SJSA1 (cell line): ENCODE data around the gene RETREG1. TPM values are rescaled to one million over a fixed set of nuclear protein-coding genes. Genes with fewer than 3 reads are reported as not detected.

Source experiments
- DNase-seq, 2 experiments: peaks; one replicate each; pipeline ENCODE4 v3.0.0-alpha.2; 2015 to 2020; ENCODE audit warnings: low spot score in 2 of 2, low read depth in 1 of 2
- H3K27ac ChIP-seq: fragments of 250-450 bp; sonication (Bioruptor Pico); 2 replicates; pipeline ENCODE4 v1.5.1; 2020; ENCODE audit warnings: mild to moderate bottlenecking, moderate library complexity
- H3K27me3 ChIP-seq: fragments of 250-450 bp; sonication (Bioruptor Pico); replicated peaks from 2 replicates; pipeline ENCODE4 v1.5.1; 2020; ENCODE audit warnings: mild to moderate bottlenecking, moderate library complexity
- H3K36me3 ChIP-seq: fragments of 250-450 bp; sonication (Bioruptor Pico); 2 replicates; pipeline ENCODE4 v1.5.1; 2020; ENCODE audit warnings: mild to moderate bottlenecking
- H3K4me1 ChIP-seq: fragments of 250-450 bp; sonication (Bioruptor Pico); replicated peaks from 2 replicates; pipeline ENCODE4 v1.6.1; 2021; ENCODE audit warnings: mild to moderate bottlenecking
- H3K4me3 ChIP-seq: fragments of 250-450 bp; sonication (Bioruptor Pico); 2 replicates; pipeline ENCODE4 v1.5.1; 2020; ENCODE audit warnings: mild to moderate bottlenecking
- H3K9me3 ChIP-seq: fragments of 250-450 bp; sonication (Bioruptor Pico); replicated peaks from 2 replicates; pipeline ENCODE4 v1.5.1; 2020; ENCODE audit warnings: mild to moderate bottlenecking
- total RNA-seq: library from RNA; depleted of rRNA; stranded (reverse); fragments of >200 nt; shearing (Covaris generic); gene quantifications from 2 replicates; pipeline ENCODE4 v1.2.3, GENCODE V29; 2014

The RETREG1 gene
- total RNA-seq, 1 experiment from 2014 or later: 0.26 TPM

GRCh38 chr5:16603701-16604100 is 13.1 kb downstream of the RETREG1 start:
- Histone ChIP-seq H3K4me1 (no peaks in the 10 kb centered on the region), H3K4me3 (no peak overlapping the region), H3K9me3 (no peaks in the 10 kb centered on the region), H3K27ac (no peak overlapping the region), H3K36me3 (no peaks in the 10 kb centered on the region), H3K27me3 (peaks cover 23% of the 10 kb centered on the region; the same call in 1 of the 2 replicates)
- no peak for DNase-seq

GRCh38 chr5:16603295-16603694 is 13.5 kb downstream of the RETREG1 start:
- Histone ChIP-seq H3K4me3 (no peak overlapping the region), H3K9me3 (no peaks in the 10 kb centered on the region), H3K4me1 (no peaks in the 10 kb centered on the region), H3K27ac (no peak overlapping the region), H3K27me3 (peaks cover 26% of the 10 kb centered on the region; the same call in 1 of the 2 replicates), H3K36me3 (no peaks in the 10 kb centered on the region)
- no peak for DNase-seq

GRCh38 chr5:16602182-16602581 is 14.6 kb downstream of the RETREG1 start:
- Histone ChIP-seq H3K36me3 (no peaks in the 10 kb centered on the region), H3K9me3 (no peaks in the 10 kb centered on the region), H3K27me3 (peaks cover 26% of the 10 kb centered on the region; the same call in 1 of the 2 replicates), H3K4me3 (no peak overlapping the region), H3K4me1 (no peaks in the 10 kb centered on the region), H3K27ac (no peak overlapping the region)
- no peak for DNase-seq

GRCh38 chr5:16600946-16601345 is 15.9 kb downstream of the RETREG1 start:
- no peaks in the 10 kb centered on the region for H3K36me3 ChIP-seq
- H3K9me3 ChIP-seq: no peaks in the 10 kb centered on the region
- peaks cover 26% of the 10 kb centered on the region; the same call in 1 of the 2 replicates for H3K27me3 ChIP-seq
- no peak overlapping the region for H3K27ac ChIP-seq
- no peaks in the 10 kb centered on the region for H3K4me1 ChIP-seq
- no peak for DNase-seq
- no peak overlapping the region for H3K4me3 ChIP-seq

- H3K27me3 ChIP-seq: peaks cover 29% of the 10 kb centered on the region; the same call in 1 of the 2 replicates
- H3K4me3 ChIP-seq: no peak overlapping the region
- no peaks in the 10 kb centered on the region for H3K4me1 ChIP-seq
- H3K9me3 ChIP-seq: no peaks in the 10 kb centered on the region
- DNase-seq: no peak
- H3K27ac ChIP-seq: no peak overlapping the region
- H3K36me3 ChIP-seq: no peaks in the 10 kb centered on the region
These were observed 16.4 kb downstream of the RETREG1 start for GRCh38 chr5:16600397-16600796.

- H3K27ac ChIP-seq: no peak overlapping the region
- no peaks in the 10 kb centered on the region for H3K36me3 ChIP-seq
- no peak for DNase-seq
- H3K27me3 ChIP-seq: peaks cover 22% of the 10 kb centered on the region; the same call in 1 of the 2 replicates
- no peak overlapping the region for H3K4me3 ChIP-seq
- no peaks in the 10 kb centered on the region for H3K4me1 ChIP-seq
- no peaks in the 10 kb centered on the region for H3K9me3 ChIP-seq
These were observed 18.7 kb downstream of the RETREG1 start for GRCh38 chr5:16597946-16598694.

GRCh38 chr5:16596581-16596940 is 20.2 kb downstream of the RETREG1 start:
- DNase-seq: no peak
- Histone ChIP-seq H3K27ac (no peak overlapping the region), H3K4me1 (no peaks in the 10 kb centered on the region), H3K4me3 (no peak overlapping the region), H3K36me3 (no peaks in the 10 kb centered on the region), H3K9me3 (no peaks in the 10 kb centered on the region), H3K27me3 (peaks cover 10% of the 10 kb centered on the region; the same call in 1 of the 2 replicates)

GRCh38 chr5:16595881-16596580 is 20.8 kb downstream of the RETREG1 start:
- H3K27ac ChIP-seq: no peak overlapping the region
- H3K27me3 ChIP-seq: peaks cover 10% of the 10 kb centered on the region; the same call in 1 of the 2 replicates

GRCh38 chr5:16593628-16594027 is 23.2 kb downstream of the RETREG1 start:
- Histone ChIP-seq H3K36me3 (no peaks in the 10 kb centered on the region), H3K9me3 (no peaks in the 10 kb centered on the region), H3K27me3 (peaks cover 6% of the 10 kb centered on the region; the same call in 1 of the 2 replicates), H3K4me3 (no peak overlapping the region), H3K4me1 (no peaks in the 10 kb centered on the region), H3K27ac (no peak overlapping the region)
- no peak for DNase-seq

More at GRCh38 chr5:16595881-16596580, 20.8 kb downstream of the RETREG1 start:
- no peaks in the 10 kb centered on the region for H3K36me3 ChIP-seq
- no peaks in the 10 kb centered on the region for H3K4me1 ChIP-seq
- no peaks in the 10 kb centered on the region for H3K9me3 ChIP-seq
- no peak overlapping the region for H3K4me3 ChIP-seq
- DNase-seq: no peak

GRCh38 chr5:16593013-16593412 is 23.8 kb downstream of the RETREG1 start:
- H3K27ac ChIP-seq: no peak overlapping the region
- no peak for DNase-seq
- H3K4me3 ChIP-seq: no peak overlapping the region
- no peaks in the 10 kb centered on the region for H3K36me3 ChIP-seq
- H3K9me3 ChIP-seq: no peaks in the 10 kb centered on the region
- H3K27me3 ChIP-seq: peaks cover 3% of the 10 kb centered on the region; the same call in 1 of the 2 replicates
- H3K4me1 ChIP-seq: no peaks in the 10 kb centered on the region

GRCh38 chr5:16592255-16592654 is 24.5 kb downstream of the RETREG1 start:
- Histone ChIP-seq H3K27ac (no peak overlapping the region), H3K4me1 (no peaks in the 10 kb centered on the region), H3K27me3 (peaks cover 3% of the 10 kb centered on the region; the same call in 1 of the 2 replicates), H3K4me3 (no peak overlapping the region), H3K9me3 (no peaks in the 10 kb centered on the region), H3K36me3 (no peaks in the 10 kb centered on the region)
- DNase-seq: no peak

GRCh38 chr5:16590685-16591084 is 26.1 kb downstream of the RETREG1 start:
- no peaks in the 10 kb centered on the region for H3K36me3 ChIP-seq
- no peaks in the 10 kb centered on the region for H3K4me1 ChIP-seq

GRCh38 chr5:16589658-16590057 is 27.1 kb downstream of the RETREG1 start:
- Histone ChIP-seq H3K36me3 (no peaks in the 10 kb centered on the region), H3K4me3 (no peak overlapping the region), H3K9me3 (no peaks in the 10 kb centered on the region), H3K4me1 (no peaks in the 10 kb centered on the region), H3K27me3 (no peaks in the 10 kb centered on the region; the same call in 1 of the 2 replicates), H3K27ac (no peak overlapping the region)
- no peak for DNase-seq

More at GRCh38 chr5:16590685-16591084, 26.1 kb downstream of the RETREG1 start:
- H3K27me3 ChIP-seq: peaks cover under 1% of the 10 kb centered on the region; the same call in 1 of the 2 replicates
- DNase-seq: no peak
- no peak overlapping the region for H3K27ac ChIP-seq
- no peaks in the 10 kb centered on the region for H3K9me3 ChIP-seq
- H3K4me3 ChIP-seq: no peak overlapping the region
